Left lung (tissue), 10 donors: ENCODE data around the gene B3GAT2. TPM values are rescaled to one million over a fixed set of nuclear protein-coding genes. Genes with fewer than 3 reads are reported as not detected.

ENCODE experiments used
- ATAC-seq: fragments of 200-7000 bp; cut with Tn5 transposase; one replicate; pipeline ENCODE4 v1.9.1; 2020; ENCODE audit warnings: moderate library complexity
- DNase-seq, 4 donors: peaks; one replicate each; pipeline ENCODE4 v3.0.0-alpha.2; 2013 to 2020
- H3K27ac ChIP-seq, 2 donors: fragments of 200-600 bp; sonication (generic) in 1 of 2; one replicate each; pipeline versions ENCODE4 v1.5.0 to v1.8.0; 2020 to 2021
- H3K27me3 ChIP-seq, 2 donors: fragments of 200-600 bp; sonication (generic) in 1 of 2; one replicate each; pipeline versions ENCODE4 v1.5.0 to v1.8.0; 2020 to 2021
- H3K36me3 ChIP-seq, 2 donors: fragments of 200-600 bp; sonication (generic) in 1 of 2; one replicate each; pipeline versions ENCODE4 v1.5.0 to v1.8.0; 2020 to 2021
- H3K4me1 ChIP-seq, 2 donors: fragments of 200-600 bp; one replicate each; pipeline ENCODE4 v1.8.0; 2021
- H3K4me3 ChIP-seq, 2 donors: fragments of 200-600 bp; sonication (generic) in 1 of 2; one replicate each; pipeline versions ENCODE4 v1.5.0 to v1.8.0; 2020 to 2021; ENCODE audit warnings: mild to moderate bottlenecking in 1 of 2
- H3K9me3 ChIP-seq, 2 donors: fragments of 200-600 bp; sonication (generic) in 1 of 2; one replicate each; pipeline versions ENCODE4 v1.5.0 to v1.8.0; 2020 to 2021
- intact Hi-C, 2 donors: fragments of 100-400 bp; cut with DNase I; formaldehyde crosslinking; loops; one replicate each; pipeline versions ENCODE4 v1.11.2 to v1.14.2; 2022
- polyA plus RNA-seq, 6 donors: library from polyadenylated mRNA; unstranded; fragments of 120-200 nt; gene quantifications; one replicate each; pipeline ENCODE4 v1.2.1, GENCODE V29; 2013; ENCODE audit not compliant: insufficient read length in 6 of 6
- total RNA-seq, 2 donors: library from RNA; stranded (reverse); fragmentation: NEBNext Ultra II Directional; extraction: Animal tissue kit (Norgen Biotek cat#: 25700); gene quantifications; one replicate each; pipeline ENCODE4 v1.2.1, GENCODE V29; 2021
- TF ChIP-seq, protein P1 (sequence below), 2 donors: fragments of 200-600 bp; sonication (generic) in 1 of 2; IDR thresholded peaks; one replicate each; pipeline versions ENCODE4 v1.5.0 to v1.8.0; 2021; ENCODE audit warnings: antibody characterized with exemption in 2 of 2
- donor health status: DM: no; HTN: yes; CAD: no.
- donor health status: DM: no; HTN: no; CAD: no.

Gene B3GAT2
- total and polyA plus RNA-seq, 8 donors: 0.03 to 2.9 (median 2.0) TPM; not detected in 1

DNA sequence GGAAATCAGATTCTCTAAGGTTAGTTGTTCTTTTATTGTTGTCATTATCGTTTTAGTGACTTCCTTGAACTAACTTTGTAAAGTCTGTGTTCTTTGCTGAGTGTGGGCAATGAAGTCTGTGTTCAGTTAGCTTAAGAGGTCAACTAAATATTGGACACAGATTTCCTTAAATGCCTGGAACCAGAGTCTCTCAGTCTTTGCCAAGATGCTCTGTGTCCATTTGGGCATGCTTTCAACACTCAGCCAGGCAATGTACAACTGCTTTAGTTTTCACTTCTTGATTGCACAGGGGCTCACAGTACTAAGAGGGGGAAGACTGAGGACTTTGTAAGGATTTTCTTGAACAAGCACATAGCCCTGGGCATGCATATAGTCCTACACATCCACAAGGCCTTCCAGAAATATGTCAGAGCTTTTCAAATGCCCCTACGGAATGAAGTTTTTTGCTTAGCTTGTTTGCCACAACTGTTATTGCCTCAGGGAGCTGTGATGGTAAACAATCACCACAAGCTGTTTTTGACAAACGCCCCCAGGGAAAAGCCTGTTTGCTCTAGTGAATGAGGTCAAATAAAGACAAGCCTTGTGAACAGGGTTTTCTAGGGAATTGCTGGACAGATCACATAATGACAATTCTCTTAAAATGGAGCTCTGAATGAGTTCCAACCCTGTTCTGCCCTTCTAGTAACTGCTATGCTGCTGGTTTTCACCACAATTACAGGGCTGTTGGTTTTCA lies 82.5 kb downstream of the B3GAT2 start:
- H3K27ac ChIP-seq: no peak overlapping the region
- H3K36me3 ChIP-seq: no peaks in the 10 kb centered on the region
- ATAC-seq (no peak), DNase-seq (no peak)
- H3K4me1 ChIP-seq: no peaks in the 10 kb centered on the region
- H3K4me3 ChIP-seq: no peak overlapping the region
- intact Hi-C loops: no loop called here
- H3K9me3 ChIP-seq: peaks cover 5 to 26% of the 10 kb centered on the region in 2 donors
- TF ChIP-seq, protein P1, sequence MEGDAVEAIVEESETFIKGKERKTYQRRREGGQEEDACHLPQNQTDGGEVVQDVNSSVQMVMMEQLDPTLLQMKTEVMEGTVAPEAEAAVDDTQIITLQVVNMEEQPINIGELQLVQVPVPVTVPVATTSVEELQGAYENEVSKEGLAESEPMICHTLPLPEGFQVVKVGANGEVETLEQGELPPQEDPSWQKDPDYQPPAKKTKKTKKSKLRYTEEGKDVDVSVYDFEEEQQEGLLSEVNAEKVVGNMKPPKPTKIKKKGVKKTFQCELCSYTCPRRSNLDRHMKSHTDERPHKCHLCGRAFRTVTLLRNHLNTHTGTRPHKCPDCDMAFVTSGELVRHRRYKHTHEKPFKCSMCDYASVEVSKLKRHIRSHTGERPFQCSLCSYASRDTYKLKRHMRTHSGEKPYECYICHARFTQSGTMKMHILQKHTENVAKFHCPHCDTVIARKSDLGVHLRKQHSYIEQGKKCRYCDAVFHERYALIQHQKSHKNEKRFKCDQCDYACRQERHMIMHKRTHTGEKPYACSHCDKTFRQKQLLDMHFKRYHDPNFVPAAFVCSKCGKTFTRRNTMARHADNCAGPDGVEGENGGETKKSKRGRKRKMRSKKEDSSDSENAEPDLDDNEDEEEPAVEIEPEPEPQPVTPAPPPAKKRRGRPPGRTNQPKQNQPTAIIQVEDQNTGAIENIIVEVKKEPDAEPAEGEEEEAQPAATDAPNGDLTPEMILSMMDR (IDR thresholded peaks at IDR 0.05): no peak
- no peaks in the 10 kb centered on the region for H3K27me3 ChIP-seq

DNA sequence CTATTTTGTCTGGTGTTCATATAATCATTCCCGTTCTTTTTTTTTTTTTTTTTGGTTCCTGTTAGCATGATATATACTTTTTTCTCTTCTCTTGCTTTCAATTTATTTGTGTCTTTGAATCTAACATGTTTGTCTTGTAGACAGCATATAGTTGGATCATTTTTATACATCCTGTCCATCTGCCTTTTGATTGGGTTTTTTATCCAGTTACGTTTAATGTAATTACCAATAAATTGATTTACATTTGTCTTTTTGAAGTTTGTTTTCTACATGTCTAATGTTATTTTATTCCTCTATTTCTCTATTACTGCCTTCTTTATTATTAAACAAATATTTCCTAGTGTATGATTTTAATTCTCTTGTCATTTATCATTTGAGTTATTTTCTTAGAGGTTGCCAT lies 84.4 kb downstream of the B3GAT2 start:
- Histone ChIP-seq H3K9me3 (peaks cover 5 to 26% of the 10 kb centered on the region in 2 donors), H3K36me3 (no peaks in the 10 kb centered on the region), H3K4me1 (no peaks in the 10 kb centered on the region), H3K27me3 (no peaks in the 10 kb centered on the region), H3K4me3 (no peak overlapping the region), H3K27ac (no peak overlapping the region)
- TF ChIP-seq, protein P1 (IDR thresholded peaks at IDR 0.05): no peak
- DNase-seq (no peak), ATAC-seq (no peak)
- intact Hi-C loops: no loop called here

DNA sequence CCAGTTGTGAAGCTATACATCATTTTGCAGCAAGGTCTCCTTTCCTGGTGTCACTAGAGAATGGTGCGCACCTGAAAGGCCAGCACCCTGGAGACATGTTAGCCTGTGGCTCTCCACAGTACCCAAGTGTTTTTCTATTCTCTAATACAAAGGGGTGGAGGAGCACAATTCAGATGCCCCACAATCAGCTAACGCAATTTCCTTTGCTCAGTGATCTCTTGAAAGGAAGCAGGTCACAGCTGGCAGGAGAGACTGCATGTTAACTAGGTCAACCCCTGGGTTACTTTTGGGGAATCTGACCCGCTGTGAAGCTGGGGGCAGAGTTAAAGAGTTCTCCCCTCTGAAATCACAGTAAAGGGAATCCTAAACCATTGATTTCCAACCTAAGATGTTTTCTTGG lies 92.5 kb downstream of the B3GAT2 start:
- H3K9me3 ChIP-seq: no peaks in the 10 kb centered on the region
- no peak overlapping the region for H3K27ac ChIP-seq
- DNase-seq (no peak), ATAC-seq (no peak)
- no peaks in the 10 kb centered on the region for H3K4me1 ChIP-seq
- intact Hi-C loops: no loop called here
- no peaks in the 10 kb centered on the region for H3K27me3 ChIP-seq
- TF ChIP-seq, protein P1 (IDR thresholded peaks at IDR 0.05): no peak
- H3K36me3 ChIP-seq: peaks cover 0 to 17% of the 10 kb centered on the region in 2 donors
- H3K4me3 ChIP-seq: no peak overlapping the region

DNA sequence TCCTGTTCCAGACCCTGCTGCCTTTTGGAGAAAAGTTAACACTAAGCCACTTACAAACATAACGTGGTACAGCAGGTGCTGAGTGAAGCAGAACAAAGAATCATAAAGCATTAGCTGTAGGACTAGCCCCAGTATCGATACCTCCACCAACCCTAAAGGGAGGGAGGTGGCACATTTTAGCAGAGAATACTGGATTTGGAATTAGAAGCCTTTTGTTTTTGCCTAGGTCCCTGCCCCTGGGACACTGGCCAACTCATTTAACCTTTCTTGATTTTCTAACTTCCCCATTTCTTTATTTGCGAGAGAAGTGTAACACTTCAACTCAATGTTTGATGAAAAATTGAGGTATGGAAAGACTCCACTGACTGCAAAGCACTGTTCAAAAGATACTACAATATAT lies 93.5 kb downstream of the B3GAT2 start:
- no peaks in the 10 kb centered on the region for H3K9me3 ChIP-seq
- intact Hi-C loops: no loop called here
- H3K36me3 ChIP-seq: peaks cover 0 to 25% of the 10 kb centered on the region in 2 donors
- H3K27me3 ChIP-seq: no peaks in the 10 kb centered on the region
- ATAC-seq (no peak), DNase-seq (no peak)
- no peak overlapping the region for H3K27ac ChIP-seq
- H3K4me3 ChIP-seq: no peak overlapping the region
- no peaks in the 10 kb centered on the region for H3K4me1 ChIP-seq
- TF ChIP-seq, protein P1 (IDR thresholded peaks at IDR 0.05): no peak

DNA sequence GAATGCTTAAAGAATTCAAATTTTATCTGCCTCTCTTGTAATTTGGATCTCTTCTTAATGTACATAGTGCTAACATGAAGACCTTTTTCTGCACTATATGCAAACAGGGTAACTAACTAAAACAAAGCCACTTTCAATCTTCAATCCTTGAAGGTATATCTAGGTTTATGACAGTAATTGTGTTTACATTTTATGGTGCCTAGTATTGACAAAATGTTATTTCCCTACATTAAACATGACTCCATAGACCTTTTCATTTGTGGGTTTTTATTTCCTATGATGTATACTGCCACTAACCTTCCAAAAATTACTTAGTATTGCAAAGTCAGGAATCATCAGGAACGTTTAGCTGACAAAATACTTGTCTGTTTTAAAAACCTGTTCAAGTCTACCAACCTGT lies 95.9 kb downstream of the B3GAT2 start:
- no peak for DNase-seq
- no peak overlapping the region for H3K27ac ChIP-seq
- no peaks in the 10 kb centered on the region for H3K27me3 ChIP-seq
- intact Hi-C loops: no loop called here
- ATAC-seq: no peak
- peaks cover 0 to 41% of the 10 kb centered on the region in 2 donors for H3K36me3 ChIP-seq
- TF ChIP-seq, protein P1 (IDR thresholded peaks at IDR 0.05): no peak
- no peaks in the 10 kb centered on the region for H3K4me1 ChIP-seq
- no peaks in the 10 kb centered on the region for H3K9me3 ChIP-seq
- no peak overlapping the region for H3K4me3 ChIP-seq
